HG02885 (cell line): Measurements from ENCODE around the gene C11orf42.
A peak's percentile ranks its signal among the peaks of the same experiment; 100 is the strongest.

ENCODE experiments used
- ATAC-seq: cut with Tn5 transposase; IDR thresholded peaks from one replicate; pipeline ENCODE4 v1.9.1; 2021; ENCODE audit warnings: mild to moderate bottlenecking; ENCODE audit not compliant: unreplicated experiment, poor library complexity

C11orf42 gene, protein sequence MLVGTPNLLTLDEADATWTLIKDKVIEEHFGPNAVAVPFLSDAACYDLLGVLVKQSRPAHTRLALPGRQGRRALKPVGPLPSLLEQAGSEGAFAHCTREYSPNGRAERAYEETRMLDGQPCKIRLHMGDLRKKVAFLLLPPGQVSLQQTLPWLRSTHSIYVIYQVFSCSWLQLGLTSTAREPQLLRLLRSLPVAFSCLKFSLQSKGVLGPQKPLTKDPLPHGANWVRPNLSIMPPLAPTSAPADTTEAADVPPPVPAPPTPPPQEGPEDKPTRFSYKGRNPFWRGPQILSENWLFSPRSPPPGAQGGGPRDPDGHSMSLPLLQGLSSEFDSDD

DNA sequence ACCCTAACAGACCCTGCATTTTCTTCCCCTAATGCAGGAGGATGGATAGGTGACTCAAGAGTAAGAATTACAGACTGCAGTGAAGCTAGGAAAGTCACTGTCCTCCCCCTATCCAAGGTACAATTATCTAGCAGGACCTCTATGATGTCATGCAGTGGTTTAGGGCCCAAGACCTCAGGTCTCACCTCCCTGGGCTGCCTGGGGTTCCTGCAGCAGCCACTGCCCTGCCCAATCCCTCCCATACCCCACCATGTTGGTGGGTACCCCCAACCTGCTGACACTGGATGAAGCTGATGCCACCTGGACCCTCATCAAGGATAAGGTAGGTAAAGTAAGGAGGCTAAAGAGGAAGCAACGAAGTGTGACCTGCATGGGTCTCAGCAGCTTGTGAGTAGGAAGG is at the start of gene C11orf42:
Gene C11orf42, plus strand, starts transcription at position 192 of the 400 bp plus-strand sequence. Its CDS starts 59 bp downstream, at position 251.
- ATAC-seq = no peak

DNA sequence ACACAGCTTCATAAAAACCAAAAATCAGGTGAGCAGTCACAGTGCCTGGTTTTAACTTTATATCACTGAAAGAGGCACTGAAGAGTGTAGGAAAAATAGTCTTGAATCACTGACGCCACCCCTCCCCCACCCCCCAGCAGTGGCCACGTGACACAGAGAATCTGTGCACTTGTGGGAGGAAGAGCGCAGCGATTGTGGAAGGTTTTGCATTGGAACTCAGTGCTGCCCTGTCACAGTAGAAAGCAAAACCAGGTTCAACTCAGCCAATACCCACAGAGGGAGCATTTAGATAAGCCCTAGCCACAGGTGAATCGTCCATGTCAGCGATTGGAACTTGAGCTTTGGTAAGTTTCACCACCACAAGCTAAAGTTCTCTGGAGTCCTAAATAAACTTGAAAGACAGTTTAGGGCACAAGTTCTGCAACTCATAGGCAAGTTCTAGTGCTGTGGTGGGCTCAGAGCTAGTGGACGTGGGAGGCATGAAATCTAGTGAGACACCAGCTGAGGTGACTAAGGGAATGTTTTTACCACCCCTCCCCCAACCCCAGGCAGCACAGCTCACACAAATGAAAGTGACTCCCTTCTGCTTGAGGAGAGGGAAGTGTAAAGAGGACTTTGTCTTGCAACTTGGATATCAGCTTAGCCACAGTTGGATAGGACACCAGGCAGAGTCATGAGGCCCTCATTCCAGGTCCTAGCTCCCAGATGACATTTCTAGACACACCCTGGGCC is 48.6 kb upstream of the C11orf42 start:
- no peak for ATAC-seq

DNA sequence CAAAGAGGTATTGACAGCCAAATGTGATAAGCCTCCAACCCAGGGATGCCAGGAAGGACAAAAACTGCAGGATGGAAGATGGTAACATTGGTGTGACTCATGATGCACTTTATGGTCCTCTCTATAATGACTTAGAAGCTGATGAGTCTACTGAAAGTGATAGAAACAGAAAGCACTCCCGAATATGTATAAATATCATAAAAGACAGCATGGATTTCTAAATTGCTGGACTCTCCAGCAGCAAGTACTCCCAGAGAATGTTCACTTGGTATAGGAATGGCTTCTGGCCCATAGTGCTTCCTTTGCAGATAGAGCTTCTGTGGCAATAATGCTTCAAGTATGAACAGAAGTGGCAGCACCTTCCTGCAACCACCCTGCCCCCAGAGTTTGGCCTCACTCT is 35.1 kb upstream of the C11orf42 start, which contains the start of gene OR52B2:
Gene OR52B2, minus strand, starts transcription at position 101 of the 400 bp plus-strand sequence. Its CDS starts 0 bp downstream, at position 101.
- ATAC-seq = no peak

DNA sequence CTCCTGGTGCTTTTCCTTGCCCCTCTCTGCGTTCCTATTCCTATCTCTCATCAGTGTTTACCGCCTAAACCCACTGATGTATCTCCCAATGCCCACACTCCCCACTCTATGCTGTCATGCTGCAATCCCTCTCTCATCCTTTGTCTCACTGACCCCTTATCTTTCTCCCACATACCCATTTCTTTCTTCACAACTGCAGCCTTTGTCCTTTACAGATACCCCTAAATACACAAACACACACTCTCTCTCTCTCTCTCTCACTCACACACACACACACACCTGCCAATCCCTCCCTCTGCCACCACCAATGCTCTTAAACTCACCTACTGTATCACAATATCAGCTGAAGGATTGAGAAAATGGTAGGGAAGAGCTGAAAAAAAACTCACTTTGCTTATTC is 29.9 kb upstream of the C11orf42 start:
- no peak for ATAC-seq

DNA sequence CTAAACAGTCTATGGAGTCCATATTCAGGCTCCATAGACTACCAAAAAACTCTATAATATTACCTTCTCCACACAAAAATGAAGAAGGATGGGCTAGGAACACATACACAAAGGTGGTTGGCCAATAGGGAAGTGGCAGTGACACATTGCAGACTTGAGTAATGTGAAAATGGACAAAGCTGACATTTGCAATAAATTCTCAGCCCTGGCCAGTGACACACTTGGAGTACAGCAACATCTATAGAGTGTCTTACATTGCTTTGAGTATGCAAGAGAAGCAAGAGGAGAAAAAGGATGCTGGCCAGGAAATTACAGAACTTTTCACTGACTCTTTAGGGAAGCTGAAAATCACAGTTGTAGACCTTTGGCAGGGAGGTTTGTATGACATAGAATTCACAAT is 13.6 kb upstream of the C11orf42 start:
- ATAC-seq = no peak

DNA sequence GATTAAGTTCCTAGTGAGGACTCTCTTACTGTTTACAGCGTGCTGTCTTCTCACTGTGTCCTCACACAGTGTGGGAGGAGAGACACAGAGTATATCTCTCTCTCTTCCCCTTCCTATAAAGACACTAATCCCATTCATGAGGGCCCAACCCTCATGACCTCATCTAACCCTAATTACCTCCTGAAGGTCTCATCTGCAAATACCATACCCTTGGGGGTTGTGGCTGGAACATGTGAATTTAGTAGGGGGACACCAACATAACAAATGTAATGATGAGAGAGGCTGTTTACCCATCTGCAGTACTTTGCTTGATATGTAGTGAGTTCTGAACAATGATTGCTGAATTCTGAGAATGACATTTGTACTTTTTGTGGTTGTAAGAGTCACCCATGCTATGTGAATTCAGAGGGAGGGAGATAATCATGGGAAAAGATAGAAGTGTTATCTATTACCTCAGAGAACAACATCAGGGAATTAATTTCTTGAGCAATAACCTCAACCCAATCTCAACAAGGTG is 11.2 kb upstream of the C11orf42 start:
- ATAC-seq = no peak

DNA sequence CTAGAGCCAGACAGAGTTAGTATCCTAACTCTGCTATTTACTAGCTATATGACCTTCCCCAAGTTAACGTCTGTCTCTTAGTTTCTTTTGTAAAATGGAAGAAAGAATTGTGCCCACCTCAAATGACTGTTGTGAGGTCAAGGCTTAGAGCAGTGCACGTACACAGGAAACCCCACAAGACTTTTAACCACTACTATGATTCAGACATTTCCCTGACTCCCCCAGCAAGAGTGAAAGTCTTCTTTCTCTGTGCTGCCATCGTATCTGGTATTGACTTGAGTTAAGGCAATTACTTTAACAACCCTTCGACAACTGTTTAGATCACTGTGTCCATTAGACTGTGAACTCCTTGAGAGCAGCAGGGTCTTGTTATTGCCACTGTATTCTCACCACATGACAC is 9.0 kb upstream of the C11orf42 start:
- peak; percentile 65 for ATAC-seq

DNA sequence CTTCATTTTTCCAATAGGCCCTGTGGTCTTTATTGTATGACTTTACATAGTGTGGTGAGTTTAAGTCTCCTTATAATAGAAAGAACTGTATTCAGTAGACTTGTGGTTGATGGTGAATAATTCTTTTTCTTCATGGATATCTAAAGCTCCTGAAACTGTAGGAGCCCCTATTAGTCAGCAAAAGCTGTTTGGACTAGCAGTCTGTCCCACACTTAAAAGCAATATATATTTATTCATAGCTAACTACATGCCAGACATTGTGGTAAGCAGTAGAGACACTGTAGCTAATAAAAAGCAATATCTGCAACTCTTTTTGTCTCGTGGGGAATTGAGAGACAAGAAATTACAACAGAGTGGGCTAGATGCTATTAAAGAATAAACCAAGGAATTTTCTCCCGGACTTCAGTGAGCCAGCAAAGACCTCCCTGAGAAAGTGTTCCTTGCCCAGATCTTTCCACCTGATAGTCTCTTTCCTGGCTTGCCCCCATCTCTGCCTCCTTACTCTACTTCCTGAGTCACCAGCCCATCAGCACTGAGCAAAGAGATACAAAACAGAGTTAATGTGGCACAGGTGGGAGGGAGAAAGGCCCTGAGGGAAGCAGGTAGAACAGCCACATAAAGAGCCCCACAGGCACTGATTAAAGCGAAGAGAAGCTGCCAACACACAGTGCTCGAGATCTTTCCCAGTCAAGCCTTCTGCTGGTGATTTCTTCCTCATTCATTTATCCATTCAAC is 7.7 kb upstream of the C11orf42 start:
- ATAC-seq = no peak

DNA sequence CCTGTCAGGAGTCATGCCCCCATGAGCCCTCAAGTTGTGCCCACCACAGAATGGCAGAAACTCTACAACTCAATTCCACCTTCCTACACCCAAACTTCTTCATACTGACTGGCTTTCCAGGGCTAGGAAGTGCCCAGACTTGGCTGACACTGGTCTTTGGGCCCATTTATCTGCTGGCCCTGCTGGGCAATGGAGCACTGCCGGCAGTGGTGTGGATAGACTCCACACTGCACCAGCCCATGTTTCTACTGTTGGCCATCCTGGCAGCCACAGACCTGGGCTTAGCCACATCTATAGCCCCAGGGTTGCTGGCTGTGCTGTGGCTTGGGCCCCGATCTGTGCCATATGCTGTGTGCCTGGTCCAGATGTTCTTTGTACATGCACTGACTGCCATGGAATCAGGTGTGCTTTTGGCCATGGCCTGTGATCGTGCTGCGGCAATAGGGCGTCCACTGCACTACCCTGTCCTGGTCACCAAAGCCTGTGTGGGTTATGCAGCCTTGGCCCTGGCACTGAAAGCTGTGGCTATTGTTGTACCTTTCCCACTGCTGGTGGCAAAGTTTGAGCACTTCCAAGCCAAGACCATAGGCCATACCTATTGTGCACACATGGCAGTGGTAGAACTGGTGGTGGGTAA is 6.1 kb upstream of the C11orf42 start, which contains the start of gene OR52W1:
Gene OR52W1, plus strand, starts transcription at position 51 of the 637 bp plus-strand sequence. Its CDS starts 0 bp downstream, at position 51.
- no peak for ATAC-seq

DNA sequence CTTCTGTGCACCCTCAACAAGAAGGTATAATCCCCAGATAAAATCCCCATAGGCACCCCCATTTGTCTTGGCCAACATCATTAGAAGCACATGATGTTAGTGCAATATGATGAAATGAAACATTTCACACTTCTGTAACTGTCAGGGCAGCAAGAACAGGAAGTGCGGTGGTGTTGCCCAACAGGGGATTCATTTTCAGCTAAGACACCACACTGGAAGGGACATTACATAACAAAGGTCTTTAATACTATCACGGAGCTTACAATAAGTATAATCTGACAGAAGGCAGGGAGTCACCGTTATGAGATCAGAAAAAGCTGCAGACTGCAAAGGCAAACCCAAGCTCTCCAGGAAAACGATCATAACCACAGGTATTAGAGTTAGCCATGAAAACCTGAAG is 4.4 kb upstream of the C11orf42 start:
- no peak for ATAC-seq

DNA sequence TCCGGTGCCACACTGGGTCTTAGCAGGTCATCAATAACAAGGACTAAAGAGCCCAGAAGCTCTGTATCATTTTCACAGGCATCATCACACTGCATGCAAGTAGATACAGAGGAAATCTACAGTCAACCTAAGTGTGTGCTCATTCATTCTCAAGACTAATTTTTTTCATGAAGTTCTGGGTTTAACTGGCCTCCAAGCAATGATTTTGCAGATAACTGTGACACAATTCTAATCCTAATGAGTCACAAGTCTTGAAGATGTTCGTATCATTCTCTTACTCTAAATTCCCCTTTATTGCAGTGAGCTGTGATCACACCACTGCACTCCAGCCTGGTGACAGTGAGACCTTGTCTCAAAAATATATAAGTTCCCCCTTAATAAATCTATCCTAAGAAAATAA is 3.9 kb upstream of the C11orf42 start:
- no peak for ATAC-seq

DNA sequence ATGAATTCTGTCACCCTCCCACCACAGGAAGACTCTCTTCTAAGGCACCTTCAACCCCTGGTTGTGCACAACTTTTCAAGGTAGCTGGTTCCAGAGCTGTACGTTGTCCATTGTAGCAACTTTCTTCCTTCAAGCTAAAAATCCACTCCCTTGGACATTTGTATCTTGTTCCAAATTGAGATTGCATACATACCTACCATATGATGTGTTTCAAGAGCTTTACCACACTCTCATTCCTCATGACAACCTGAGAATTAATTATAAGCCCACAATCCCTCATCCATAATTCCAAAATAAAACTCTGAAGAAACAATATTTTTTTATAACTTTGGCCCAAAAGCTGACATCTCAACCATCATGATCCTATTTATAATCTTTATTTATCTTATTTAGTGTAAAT is 3.3 kb upstream of the C11orf42 start:
- no peak for ATAC-seq

DNA sequence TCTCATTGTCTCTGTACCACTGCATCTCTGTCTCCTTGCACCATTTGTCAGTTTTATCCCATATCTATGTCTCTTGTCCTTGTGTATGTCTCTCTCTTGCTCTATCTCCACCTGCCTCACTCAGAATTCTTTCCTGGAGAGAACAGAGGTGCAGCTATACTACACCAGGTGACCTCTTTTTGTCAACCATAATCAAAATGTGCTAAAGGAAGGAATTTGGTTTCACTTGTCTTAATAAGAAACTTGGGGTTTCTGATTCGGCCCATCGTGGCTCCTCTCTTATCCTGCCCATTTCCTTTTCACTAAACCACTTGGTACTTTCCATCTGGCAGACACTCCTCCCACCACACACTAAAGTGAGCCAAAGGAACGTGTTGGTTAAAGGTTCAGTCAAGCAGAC is 2.0 kb upstream of the C11orf42 start:
- ATAC-seq = peak; percentile 69

DNA sequence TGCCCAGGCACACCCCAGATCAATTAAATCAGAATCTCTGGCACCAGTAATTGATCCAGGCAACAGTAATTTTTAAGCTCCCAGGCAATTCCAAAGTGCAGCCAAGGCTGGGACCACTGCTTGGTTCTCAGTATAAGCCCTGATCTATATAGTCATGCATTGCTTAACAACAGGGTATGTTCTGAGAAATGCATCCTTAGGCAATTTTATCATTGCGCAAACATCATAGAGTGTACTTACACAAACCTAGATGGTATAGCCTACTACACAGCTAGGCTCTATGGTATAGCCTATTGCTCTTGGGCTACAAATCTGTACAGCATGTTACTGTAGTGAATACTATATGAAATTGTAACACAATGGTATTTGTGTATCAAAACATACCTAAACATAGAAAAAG is 651 bp upstream of the C11orf42 start:
- no peak for ATAC-seq

DNA sequence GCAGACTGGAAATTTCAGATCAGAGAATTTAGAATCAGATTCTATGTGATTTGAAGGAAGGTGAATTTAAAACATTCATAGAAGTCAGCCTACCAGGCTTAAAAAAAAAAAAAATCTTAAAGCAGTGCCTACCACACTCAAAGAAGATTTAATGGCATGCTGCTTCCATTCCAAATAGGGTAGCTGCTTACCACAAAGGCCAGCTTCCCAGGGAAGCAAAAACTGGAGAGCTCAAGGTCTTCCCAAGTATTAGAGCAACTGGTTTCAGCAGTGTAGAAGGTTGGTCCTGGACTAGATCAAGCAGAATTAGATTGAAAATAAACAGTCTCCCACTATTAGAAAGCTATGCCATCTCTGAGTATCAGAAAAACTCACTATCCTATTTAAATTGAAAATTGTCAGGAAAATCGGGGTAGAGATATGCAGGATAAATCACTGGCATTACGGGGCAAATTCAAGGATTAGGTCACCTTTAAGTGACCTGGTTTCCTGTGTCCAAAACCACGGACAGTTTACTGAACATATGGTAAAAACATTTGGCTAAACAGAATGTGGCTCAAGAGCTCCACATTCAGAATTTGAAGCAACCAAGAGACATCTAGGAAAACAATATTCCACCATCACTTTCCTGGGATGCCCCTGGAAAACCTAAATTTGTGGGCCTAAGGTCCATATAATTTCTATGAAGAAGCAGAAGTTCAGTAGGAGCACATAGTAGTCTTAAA is 1.3 kb downstream of the C11orf42 start:
- no peak for ATAC-seq

DNA sequence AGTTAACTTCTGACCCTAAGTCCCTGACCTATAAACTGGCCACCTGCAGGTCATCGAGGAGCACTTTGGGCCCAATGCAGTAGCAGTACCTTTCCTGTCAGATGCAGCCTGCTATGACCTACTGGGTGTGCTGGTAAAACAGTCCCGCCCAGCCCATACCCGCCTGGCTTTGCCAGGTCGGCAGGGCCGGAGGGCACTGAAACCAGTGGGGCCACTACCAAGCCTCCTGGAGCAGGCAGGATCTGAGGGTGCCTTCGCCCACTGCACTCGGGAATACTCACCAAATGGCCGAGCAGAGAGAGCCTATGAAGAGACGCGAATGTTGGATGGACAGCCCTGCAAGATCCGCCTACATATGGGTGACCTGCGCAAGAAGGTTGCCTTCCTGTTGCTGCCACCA is 4.4 kb downstream of the C11orf42 start:
- no peak for ATAC-seq

DNA sequence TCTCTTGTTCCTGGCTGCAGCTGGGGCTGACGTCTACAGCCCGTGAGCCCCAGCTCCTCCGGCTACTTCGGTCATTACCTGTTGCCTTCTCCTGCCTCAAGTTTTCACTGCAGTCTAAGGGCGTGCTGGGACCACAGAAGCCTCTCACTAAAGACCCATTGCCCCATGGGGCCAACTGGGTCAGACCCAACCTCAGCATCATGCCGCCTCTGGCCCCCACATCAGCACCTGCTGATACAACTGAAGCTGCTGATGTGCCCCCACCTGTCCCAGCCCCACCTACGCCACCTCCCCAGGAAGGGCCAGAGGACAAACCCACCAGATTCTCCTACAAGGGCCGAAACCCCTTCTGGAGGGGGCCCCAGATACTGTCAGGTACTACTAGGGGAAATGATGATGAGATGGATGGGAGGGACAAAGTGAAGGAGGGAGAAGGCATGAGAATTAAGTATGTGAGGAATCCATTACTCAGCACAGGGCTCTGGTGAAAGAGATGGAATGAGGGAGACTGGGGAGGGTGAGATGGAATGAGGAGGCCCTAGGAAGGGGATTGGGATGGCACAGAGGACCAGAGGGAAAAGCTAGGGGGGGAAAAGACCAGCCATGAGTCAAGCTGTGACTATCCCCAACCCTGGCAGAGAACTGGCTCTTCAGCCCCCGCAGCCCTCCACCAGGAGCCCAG is 5.1 kb downstream of the C11orf42 start:
- ATAC-seq = no peak

DNA sequence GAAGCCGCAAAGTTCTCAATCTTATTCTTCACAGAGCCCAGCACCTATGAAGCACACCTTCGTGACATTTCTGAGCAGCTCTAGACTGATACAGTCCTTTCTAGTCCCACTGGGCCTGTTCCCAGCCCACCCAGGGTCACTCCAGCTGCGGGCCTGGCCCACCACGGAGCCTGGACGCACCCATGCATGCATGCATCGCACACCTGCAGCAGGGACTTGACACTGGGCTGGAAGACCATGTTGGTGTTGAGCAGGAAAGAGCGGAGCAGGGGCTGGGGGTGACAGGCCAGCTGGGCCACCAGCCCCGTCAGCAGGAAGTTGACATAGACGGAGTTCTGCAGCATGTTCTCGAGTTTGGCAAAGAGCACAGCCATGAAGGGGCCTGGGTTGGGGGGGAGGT is 9.2 kb downstream of the C11orf42 start:
- ATAC-seq = no peak

DNA sequence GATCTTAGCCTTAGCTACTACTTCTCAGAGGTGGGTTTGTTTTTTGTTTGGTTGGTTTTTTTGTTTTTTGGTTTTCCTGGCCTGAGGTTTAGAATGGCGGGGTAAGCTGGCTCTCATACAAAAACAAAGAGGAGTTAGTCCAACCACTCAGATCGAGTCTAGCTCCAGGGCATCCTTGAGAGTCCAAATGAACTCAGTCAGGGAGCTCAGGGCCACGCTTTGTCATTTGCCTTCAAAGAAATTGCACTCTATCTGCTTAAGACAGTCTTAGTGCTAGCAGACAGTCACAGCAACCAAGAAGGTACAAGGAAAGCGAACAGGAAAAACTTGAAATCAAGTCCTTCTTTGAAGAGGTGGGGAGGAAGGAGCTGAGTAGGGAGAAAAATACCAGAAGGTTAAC is 11.1 kb downstream of the C11orf42 start:
- ATAC-seq = no peak
